Measurements from ENCODE around the gene NOL8. TPM values are rescaled to one million over a fixed set of nuclear protein-coding genes. Genes with fewer than 3 reads are reported as not detected.

The NOL8 gene
- total RNA-seq, 1 donor from 2014 or later = 34.9 TPM

DNA sequence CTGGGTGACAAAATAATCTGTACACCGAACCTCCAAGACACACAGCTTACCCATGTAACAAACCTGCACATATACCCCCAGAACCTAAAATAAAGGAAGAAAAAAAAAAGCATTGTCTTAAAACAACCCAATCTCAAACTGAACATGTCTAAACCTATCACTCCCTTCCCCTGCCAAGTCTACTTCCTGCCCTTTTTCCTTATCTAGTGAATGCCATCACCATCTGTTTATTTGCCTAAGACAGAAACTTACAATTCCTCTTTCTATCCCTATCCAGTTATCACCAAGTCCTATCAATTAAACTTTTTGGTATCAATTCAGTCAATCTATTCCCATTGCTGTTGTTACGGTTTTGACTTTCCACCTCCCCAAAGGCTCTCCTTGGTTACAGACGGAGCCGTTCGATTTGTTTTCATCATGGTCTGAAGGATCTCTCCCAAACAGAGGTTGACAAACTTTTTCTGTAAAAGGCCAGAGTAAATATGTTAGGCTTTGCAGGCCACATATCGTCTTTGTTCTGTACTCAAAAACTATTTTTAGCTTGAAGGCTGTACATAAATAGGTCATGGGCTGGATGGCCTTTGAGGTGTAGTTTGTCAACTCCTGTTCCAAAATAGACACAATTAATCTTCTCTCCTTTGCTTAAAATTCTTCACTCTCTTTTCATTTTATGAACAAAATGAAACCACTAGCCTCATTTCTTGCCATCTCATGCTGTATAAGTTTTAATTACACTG lies 12.1 kb downstream of the NOL8 start:
- no peak overlapping the region for H3K4me3 Mint-ChIP-seq (ENCODE audit: unreplicated experiment)
- H3K27ac Mint-ChIP-seq (ENCODE audit: unreplicated experiment) = no peak overlapping the region
- no peaks in the 10 kb centered on the region for H3K36me3 Mint-ChIP-seq (ENCODE audit: unreplicated experiment)
- TF ChIP-seq, protein P1, sequence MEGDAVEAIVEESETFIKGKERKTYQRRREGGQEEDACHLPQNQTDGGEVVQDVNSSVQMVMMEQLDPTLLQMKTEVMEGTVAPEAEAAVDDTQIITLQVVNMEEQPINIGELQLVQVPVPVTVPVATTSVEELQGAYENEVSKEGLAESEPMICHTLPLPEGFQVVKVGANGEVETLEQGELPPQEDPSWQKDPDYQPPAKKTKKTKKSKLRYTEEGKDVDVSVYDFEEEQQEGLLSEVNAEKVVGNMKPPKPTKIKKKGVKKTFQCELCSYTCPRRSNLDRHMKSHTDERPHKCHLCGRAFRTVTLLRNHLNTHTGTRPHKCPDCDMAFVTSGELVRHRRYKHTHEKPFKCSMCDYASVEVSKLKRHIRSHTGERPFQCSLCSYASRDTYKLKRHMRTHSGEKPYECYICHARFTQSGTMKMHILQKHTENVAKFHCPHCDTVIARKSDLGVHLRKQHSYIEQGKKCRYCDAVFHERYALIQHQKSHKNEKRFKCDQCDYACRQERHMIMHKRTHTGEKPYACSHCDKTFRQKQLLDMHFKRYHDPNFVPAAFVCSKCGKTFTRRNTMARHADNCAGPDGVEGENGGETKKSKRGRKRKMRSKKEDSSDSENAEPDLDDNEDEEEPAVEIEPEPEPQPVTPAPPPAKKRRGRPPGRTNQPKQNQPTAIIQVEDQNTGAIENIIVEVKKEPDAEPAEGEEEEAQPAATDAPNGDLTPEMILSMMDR (IDR thresholded peaks at IDR 0.05; ENCODE audit: partially characterized antibody, unreplicated experiment) = no peak
- no peaks in the 10 kb centered on the region for H3K4me1 Mint-ChIP-seq (ENCODE audit: low read depth, unreplicated experiment)
- no peak for DNase-seq
- no peaks in the 10 kb centered on the region for H3K9me3 Mint-ChIP-seq (ENCODE audit: unreplicated experiment)
- no peaks in the 10 kb centered on the region for H3K27me3 Mint-ChIP-seq (ENCODE audit: unreplicated experiment)

DNA sequence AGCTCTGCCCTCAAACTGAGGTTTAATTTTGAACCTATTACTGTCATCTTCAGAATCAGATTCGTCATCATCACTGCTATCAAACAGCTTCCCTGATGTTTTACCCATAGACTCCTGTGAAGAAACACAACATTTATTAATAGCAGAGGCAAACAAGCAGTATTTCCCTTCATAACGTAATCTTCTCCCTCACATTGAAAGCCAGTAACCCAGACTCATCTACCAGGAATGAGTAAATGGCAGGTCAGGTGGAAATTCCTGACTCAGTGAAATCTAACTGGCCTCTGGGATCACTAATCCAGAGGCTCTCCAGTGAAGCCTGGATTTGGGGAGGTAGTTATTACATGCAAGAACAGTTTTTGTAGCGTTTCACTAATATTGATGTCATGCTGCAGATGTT lies 14.6 kb downstream of the NOL8 start:
- Mint-ChIP-seq H3K27me3 (ENCODE audit: unreplicated experiment) (no peaks in the 10 kb centered on the region), H3K36me3 (ENCODE audit: unreplicated experiment) (no peaks in the 10 kb centered on the region), H3K27ac (ENCODE audit: unreplicated experiment) (no peak overlapping the region), H3K4me1 (ENCODE audit: low read depth, unreplicated experiment) (no peaks in the 10 kb centered on the region), H3K9me3 (ENCODE audit: unreplicated experiment) (no peaks in the 10 kb centered on the region), H3K4me3 (ENCODE audit: unreplicated experiment) (no peak overlapping the region)
- TF ChIP-seq, protein P1 (IDR thresholded peaks at IDR 0.05; ENCODE audit: partially characterized antibody, unreplicated experiment) = no peak
- no peak for DNase-seq

DNA sequence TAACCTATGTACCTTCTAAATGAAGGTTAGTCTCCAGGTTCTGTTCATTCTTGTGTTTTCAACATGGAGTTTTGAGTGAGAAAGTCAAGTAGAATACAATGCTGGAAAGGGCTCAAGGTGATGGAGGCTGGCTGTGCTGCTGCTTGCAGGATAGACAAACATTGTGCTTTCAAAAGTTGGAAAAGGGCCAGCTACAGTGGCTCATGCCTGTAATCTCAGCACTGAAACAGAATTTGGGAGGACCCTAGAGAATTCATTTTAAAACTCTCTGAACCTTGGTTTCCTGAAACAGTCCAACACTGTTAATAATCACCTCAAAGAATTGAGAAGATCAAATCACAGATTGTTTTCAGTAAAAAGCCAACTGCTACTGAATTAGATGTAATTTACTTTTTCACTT lies 16.3 kb downstream of the NOL8 start:
- no peak overlapping the region for H3K27ac Mint-ChIP-seq (ENCODE audit: unreplicated experiment)
- H3K9me3 Mint-ChIP-seq (ENCODE audit: unreplicated experiment) = no peaks in the 10 kb centered on the region
- no peak for DNase-seq
- H3K4me3 Mint-ChIP-seq (ENCODE audit: unreplicated experiment) = no peak overlapping the region
- no peaks in the 10 kb centered on the region for H3K36me3 Mint-ChIP-seq (ENCODE audit: unreplicated experiment)
- TF ChIP-seq, protein P1 (IDR thresholded peaks at IDR 0.05; ENCODE audit: partially characterized antibody, unreplicated experiment) = no peak
- H3K27me3 Mint-ChIP-seq (ENCODE audit: unreplicated experiment) = no peaks in the 10 kb centered on the region
- no peaks in the 10 kb centered on the region for H3K4me1 Mint-ChIP-seq (ENCODE audit: low read depth, unreplicated experiment)

DNA sequence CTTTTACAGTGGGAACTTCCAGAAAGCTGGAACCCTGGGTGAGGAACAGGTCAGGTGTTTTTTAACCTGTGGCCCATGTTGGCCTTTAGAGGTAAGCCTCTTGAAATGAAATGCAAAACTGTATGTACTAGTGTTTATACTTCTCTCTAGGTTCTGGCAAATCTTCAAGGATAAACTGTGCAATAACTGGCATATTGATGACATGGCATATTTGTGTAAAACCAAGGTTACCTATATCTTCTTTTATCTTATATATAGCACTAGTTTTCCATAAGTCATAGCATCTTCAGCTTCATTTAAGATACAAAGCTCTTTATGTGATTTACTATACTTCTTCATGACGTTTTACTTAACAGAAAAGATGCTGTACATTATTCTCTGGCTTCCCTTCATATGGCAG lies 24.2 kb downstream of the NOL8 start:
- Mint-ChIP-seq H3K9me3 (ENCODE audit: unreplicated experiment) (no peaks in the 10 kb centered on the region), H3K36me3 (ENCODE audit: unreplicated experiment) (no peaks in the 10 kb centered on the region), H3K4me3 (ENCODE audit: unreplicated experiment) (no peak overlapping the region), H3K27me3 (ENCODE audit: unreplicated experiment) (no peaks in the 10 kb centered on the region), H3K27ac (ENCODE audit: unreplicated experiment) (no peak overlapping the region), H3K4me1 (ENCODE audit: low read depth, unreplicated experiment) (no peaks in the 10 kb centered on the region)
- DNase-seq = no peak
- TF ChIP-seq, protein P1 (IDR thresholded peaks at IDR 0.05; ENCODE audit: partially characterized antibody, unreplicated experiment) = no peak

DNA sequence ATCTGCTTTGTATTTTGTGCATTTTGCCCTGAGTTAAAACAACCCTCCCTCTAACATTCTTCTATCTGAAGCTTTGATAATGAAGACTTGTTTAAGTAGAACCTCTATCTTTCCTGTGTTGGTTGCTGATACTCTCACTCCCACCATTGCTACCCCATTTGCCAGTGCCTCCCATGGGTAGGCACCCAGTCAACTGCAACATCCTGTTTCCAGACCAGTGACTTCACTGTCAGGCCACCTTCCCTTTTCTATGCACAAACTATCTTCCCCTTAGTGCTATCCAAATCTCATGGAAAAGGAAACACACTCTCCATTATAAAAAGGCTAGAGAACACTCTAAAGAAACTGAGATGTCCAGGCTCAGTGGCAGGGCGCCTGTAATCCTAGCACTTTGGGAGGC lies 26.0 kb downstream of the NOL8 start:
- H3K27ac Mint-ChIP-seq (ENCODE audit: unreplicated experiment) = no peak overlapping the region
- no peak overlapping the region for H3K4me3 Mint-ChIP-seq (ENCODE audit: unreplicated experiment)
- no peak for DNase-seq
- peaks cover 3% of the 10 kb centered on the region for H3K4me1 Mint-ChIP-seq (ENCODE audit: low read depth, unreplicated experiment)
- H3K9me3 Mint-ChIP-seq (ENCODE audit: unreplicated experiment) = no peaks in the 10 kb centered on the region
- TF ChIP-seq, protein P1 (IDR thresholded peaks at IDR 0.05; ENCODE audit: partially characterized antibody, unreplicated experiment) = no peak
- no peaks in the 10 kb centered on the region for H3K36me3 Mint-ChIP-seq (ENCODE audit: unreplicated experiment)
- no peaks in the 10 kb centered on the region for H3K27me3 Mint-ChIP-seq (ENCODE audit: unreplicated experiment)
